Nephron (organoid): ENCODE measurements around the gene NKAPD1.

Source experiments
- H3K27ac Mint-ChIP-seq, 3 experiments: 2 replicates each; pipeline ENCODE4 v1.8.0; 2020; ENCODE audit warnings: mixed read lengths in 3 of 3, mild to moderate bottlenecking in 2 of 3, moderate library complexity in 1 of 3
- H3K27me3 Mint-ChIP-seq: 2 replicates; pipeline ENCODE4 v1.8.0; 2021; ENCODE audit warnings: low read depth, mild to moderate bottlenecking, moderate library complexity, mixed read lengths
- H3K36me3 Mint-ChIP-seq: 2 replicates; pipeline ENCODE4 v1.8.0; 2020; ENCODE audit warnings: low read depth, mixed read lengths
- H3K4me1 Mint-ChIP-seq: 2 replicates; pipeline ENCODE4 v1.8.0; 2020; ENCODE audit warnings: mixed read lengths
- H3K4me3 Mint-ChIP-seq, 3 experiments: 2 replicates each; pipeline ENCODE4 v1.8.0; 2020; ENCODE audit warnings: mild to moderate bottlenecking in 3 of 3, mixed read lengths in 3 of 3, moderate library complexity in 2 of 3
- H3K9me3 Mint-ChIP-seq: 2 replicates; pipeline ENCODE4 v1.8.0; 2020; ENCODE audit warnings: mixed read lengths
- TF ChIP-seq, protein P1 (sequence below), 3 experiments: fragments of 200-600 bp; sonication (generic); IDR thresholded peaks; one replicate each; pipeline ENCODE4 v1.5.0; 2021; ENCODE audit warnings: antibody characterized with exemption in 3 of 3; ENCODE audit not compliant: unreplicated experiment in 3 of 3

NKAPD1 gene

DNA sequence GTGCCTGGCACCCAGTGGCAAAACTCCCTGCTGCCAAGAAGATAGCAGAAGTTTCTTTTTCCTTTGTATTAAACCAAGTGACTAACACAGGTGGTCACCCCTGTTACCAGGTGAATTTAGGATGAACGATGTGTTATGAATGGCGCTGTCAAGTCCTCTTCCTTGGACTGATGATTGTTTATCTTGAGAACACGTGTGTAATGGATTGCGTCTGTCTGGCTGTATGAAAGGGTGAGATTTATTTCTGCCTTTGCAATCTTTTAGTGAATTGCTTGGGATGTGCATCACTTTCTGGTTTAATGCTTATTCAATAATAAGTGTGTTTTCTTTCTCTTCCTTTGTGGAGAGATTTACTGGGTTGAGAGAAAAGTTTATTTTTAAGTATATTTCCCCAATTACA is 49.0 kb downstream of the NKAPD1 start:
- Mint-ChIP-seq H3K4me3 (no peak overlapping the region), H3K27ac (no peak overlapping the region), H3K9me3 (no peaks in the 10 kb centered on the region), H3K36me3 (no peaks in the 10 kb centered on the region), H3K4me1 (peaks cover 1% of the 10 kb centered on the region), H3K27me3 (peaks cover 3% of the 10 kb centered on the region)
- TF ChIP-seq, protein P1, sequence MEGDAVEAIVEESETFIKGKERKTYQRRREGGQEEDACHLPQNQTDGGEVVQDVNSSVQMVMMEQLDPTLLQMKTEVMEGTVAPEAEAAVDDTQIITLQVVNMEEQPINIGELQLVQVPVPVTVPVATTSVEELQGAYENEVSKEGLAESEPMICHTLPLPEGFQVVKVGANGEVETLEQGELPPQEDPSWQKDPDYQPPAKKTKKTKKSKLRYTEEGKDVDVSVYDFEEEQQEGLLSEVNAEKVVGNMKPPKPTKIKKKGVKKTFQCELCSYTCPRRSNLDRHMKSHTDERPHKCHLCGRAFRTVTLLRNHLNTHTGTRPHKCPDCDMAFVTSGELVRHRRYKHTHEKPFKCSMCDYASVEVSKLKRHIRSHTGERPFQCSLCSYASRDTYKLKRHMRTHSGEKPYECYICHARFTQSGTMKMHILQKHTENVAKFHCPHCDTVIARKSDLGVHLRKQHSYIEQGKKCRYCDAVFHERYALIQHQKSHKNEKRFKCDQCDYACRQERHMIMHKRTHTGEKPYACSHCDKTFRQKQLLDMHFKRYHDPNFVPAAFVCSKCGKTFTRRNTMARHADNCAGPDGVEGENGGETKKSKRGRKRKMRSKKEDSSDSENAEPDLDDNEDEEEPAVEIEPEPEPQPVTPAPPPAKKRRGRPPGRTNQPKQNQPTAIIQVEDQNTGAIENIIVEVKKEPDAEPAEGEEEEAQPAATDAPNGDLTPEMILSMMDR (IDR thresholded peaks at IDR 0.05; ENCODE audit: unreplicated experiment in 3 of 3) = no peak

DNA sequence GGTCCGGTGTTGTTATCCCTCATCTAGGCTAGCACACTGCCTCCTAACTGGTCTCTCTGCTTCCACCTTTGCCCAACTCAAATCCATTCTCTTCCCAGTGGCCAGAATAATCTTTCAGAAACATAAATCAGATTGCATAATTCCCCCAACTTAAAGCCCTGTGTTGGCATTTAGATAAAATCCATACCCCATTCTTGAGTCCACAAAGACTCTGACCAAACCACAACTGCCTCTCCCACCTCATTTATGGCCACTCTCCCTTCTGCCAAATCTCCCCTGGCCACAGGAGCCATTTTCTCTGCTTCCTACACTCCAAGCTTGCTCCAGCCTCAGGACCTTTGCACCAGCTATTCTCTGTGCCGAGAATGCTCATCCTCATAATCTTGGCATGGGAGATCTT is 53.0 kb downstream of the NKAPD1 start:
- TF ChIP-seq, protein P1 (IDR thresholded peaks at IDR 0.05; ENCODE audit: unreplicated experiment in 3 of 3) = no peak
- no peak overlapping the region for H3K4me3 Mint-ChIP-seq
- no peak overlapping the region for H3K27ac Mint-ChIP-seq
- H3K36me3 Mint-ChIP-seq = no peaks in the 10 kb centered on the region
- no peaks in the 10 kb centered on the region for H3K9me3 Mint-ChIP-seq
- peaks cover 3% of the 10 kb centered on the region for H3K27me3 Mint-ChIP-seq
- H3K4me1 Mint-ChIP-seq = peaks cover 8% of the 10 kb centered on the region

- H3K4me3 Mint-ChIP-seq = no peak overlapping the region
Observed at GRCh38 chr11:112128483-112129121, 54.5 kb downstream of the NKAPD1 start.

DNA sequence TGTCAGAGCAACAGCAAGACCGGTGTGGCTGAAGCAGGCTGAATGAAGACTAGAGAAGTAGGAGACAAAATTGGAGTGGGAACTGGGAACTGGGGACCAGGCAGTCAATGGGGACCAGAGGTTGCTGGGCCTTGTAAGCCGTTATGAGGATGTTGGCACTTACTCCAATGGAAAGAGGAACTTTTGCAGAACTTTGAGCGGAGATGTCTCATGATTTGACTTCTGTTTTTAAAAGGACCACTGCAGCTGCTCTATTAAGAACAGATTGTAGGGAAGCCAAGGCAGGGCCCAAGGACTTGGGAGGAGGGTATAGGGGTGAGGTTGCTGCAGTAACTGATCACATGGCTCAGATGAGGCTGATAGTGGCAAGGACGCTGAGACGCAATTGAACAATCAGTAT is 55.6 kb downstream of the NKAPD1 start:
- TF ChIP-seq, protein P1 (IDR thresholded peaks at IDR 0.05; ENCODE audit: unreplicated experiment in 3 of 3) = no peak
- Mint-ChIP-seq H3K36me3 (no peaks in the 10 kb centered on the region), H3K9me3 (no peaks in the 10 kb centered on the region), H3K4me1 (peaks cover 8% of the 10 kb centered on the region), H3K4me3 (no peak overlapping the region), H3K27me3 (peaks cover 6% of the 10 kb centered on the region), H3K27ac (no peak overlapping the region)

More at GRCh38 chr11:112128483-112129121, 54.5 kb downstream of the NKAPD1 start:
- Mint-ChIP-seq H3K27ac (no peak overlapping the region), H3K27me3 (peaks cover 3% of the 10 kb centered on the region), H3K9me3 (no peaks in the 10 kb centered on the region), H3K4me1 (peaks cover 8% of the 10 kb centered on the region), H3K36me3 (no peaks in the 10 kb centered on the region)
- TF ChIP-seq, protein P1 (IDR thresholded peaks at IDR 0.05; ENCODE audit: unreplicated experiment in 3 of 3) = no peak

GRCh38 chr11:112132737-112133136 is 58.6 kb downstream of the NKAPD1 start:
- no peak overlapping the region for H3K27ac Mint-ChIP-seq
- peaks cover 3% of the 10 kb centered on the region for H3K27me3 Mint-ChIP-seq
- peaks cover 8% of the 10 kb centered on the region for H3K4me1 Mint-ChIP-seq
- H3K4me3 Mint-ChIP-seq = no peak overlapping the region
- H3K36me3 Mint-ChIP-seq = no peaks in the 10 kb centered on the region
- TF ChIP-seq, protein P1 (IDR thresholded peaks at IDR 0.05; ENCODE audit: unreplicated experiment in 3 of 3) = no peak
- H3K9me3 Mint-ChIP-seq = no peaks in the 10 kb centered on the region

- Mint-ChIP-seq H3K36me3 (no peaks in the 10 kb centered on the region), H3K9me3 (peaks cover 2% of the 10 kb centered on the region), H3K27me3 (peaks cover 3% of the 10 kb centered on the region), H3K4me3 (no peak overlapping the region), H3K27ac (no peak overlapping the region), H3K4me1 (no peaks in the 10 kb centered on the region)
- TF ChIP-seq, protein P1 (IDR thresholded peaks at IDR 0.05; ENCODE audit: unreplicated experiment in 3 of 3) = no peak
Observed at GRCh38 chr11:112134473-112134872, 60.4 kb downstream of the NKAPD1 start.
